Transverse colon (tissue), 4 donors: ENCODE results near the gene SYTL4.

Source experiments
- CTCF ChIP-seq, 5 experiments: fragments of 200-600 bp in 3 of 5; fragments of 450-650 bp in 2 of 5; sonication (generic) in 3 of 5; IDR thresholded peaks; 1 replicate in 2 of 5; 2 replicates in 3 of 5; pipeline ENCODE4 v1.5.1; 2016 to 2017; ENCODE audit warnings: antibody characterized with exemption in 5 of 5, inconsistent platforms in 3 of 5, mild to moderate bottlenecking in 2 of 5, moderate library complexity in 1 of 5
- POLR2A ChIP-seq: fragments of 450-650 bp; IDR thresholded peaks from one replicate; pipeline ENCODE4 v1.6.1; 2016; ENCODE audit warnings: antibody characterized with exemption, mild to moderate bottlenecking, moderate library complexity
- POLR2AphosphoS5 ChIP-seq, 3 donors: sonication (generic); formaldehyde crosslinking; IDR thresholded peaks; one replicate each; pipeline ENCODE4 v1.6.1; 2016; ENCODE audit warnings: antibody characterized with exemption in 3 of 3

- TF ChIP-seq POLR2AphosphoS5 (IDR thresholded peaks at IDR 0.05) (no peak), POLR2A (no peak), CTCF (IDR thresholded peaks at IDR 0.05) (no peak)
Observed at GRCh38 chrX:100687546-100687945, 44.4 kb downstream of the SYTL4 start.
